Esophagus muscularis mucosa (tissue), 4 donors: Measurements from ENCODE around the gene NCOA7.
"Not testable (repeated sequence)": the region's sequence is repeated elsewhere in the genome, so short reads cannot be mapped to it uniquely, and the experiment has no call there.

Source experiments
- CTCF ChIP-seq, 3 experiments: fragments of 200-600 bp in 2 of 3; fragments of 450-650 bp in 1 of 3; sonication (generic) in 2 of 3; IDR thresholded peaks; one replicate each; pipeline ENCODE4 v1.5.1; 2017 to 2019; ENCODE audit warnings: antibody characterized with exemption in 3 of 3, mild to moderate bottlenecking in 2 of 3, moderate library complexity in 1 of 3
- EP300 ChIP-seq: sonication (generic); formaldehyde crosslinking; IDR thresholded peaks from one replicate; pipeline ENCODE4 v1.6.1; 2017; ENCODE audit warnings: antibody characterized with exemption
- POLR2AphosphoS5 ChIP-seq, 2 donors: sonication (generic); formaldehyde crosslinking; IDR thresholded peaks; one replicate each; pipeline ENCODE4 v1.6.1; 2017; ENCODE audit warnings: antibody characterized with exemption in 2 of 2

- not testable (repeated sequence) for TF ChIP-seq CTCF (IDR thresholded peaks at IDR 0.05); POLR2AphosphoS5 (IDR thresholded peaks at IDR 0.05); EP300
Measured at GRCh38 chr6:125911051-125911451, 120.3 kb downstream of the NCOA7 start.
